A673 (cell line): Measurements from ENCODE around the gene OR4D11. TPM values are rescaled to one million over a fixed set of nuclear protein-coding genes. Genes with fewer than 3 reads are reported as not detected.

Source experiments
- BruUV-seq: library from RNA; stranded (reverse); fragments of 400-500 nt; replicated peaks from 2 replicates; lab custom pipeline; 2021; lab: Mats Ljungman, UMichigan
- CTCF ChIA-PET: fragments of 300-600 bp; sonication (Branson Sonifier 250); formaldehyde crosslinking; loops from one replicate; lab custom pipeline; 2022; ENCODE audit warnings: antibody characterized with exemption; lab: Charles Lee
- POLR2A ChIA-PET: fragments of 300-600 bp; sonication (Branson Sonifier 250); formaldehyde crosslinking; loops from one replicate; lab custom pipeline; 2022; ENCODE audit warnings: antibody characterized with exemption; ENCODE audit not compliant: low non-redundant PET; lab: Charles Lee
- DNase-seq: peaks from one replicate; pipeline ENCODE4 v3.0.0-alpha.2; 2015; ENCODE audit warnings: low spot score
- H3K27ac ChIP-seq: fragments of 200-600 bp; sonication (generic); 2 replicates; pipeline ENCODE4 v1.5.1; 2016; ENCODE audit warnings: mixed run types, low read depth, mild to moderate bottlenecking, mixed read lengths, antibody characterized with exemption, low read length; ENCODE audit not compliant: poor library complexity, severe bottlenecking
- H3K27me3 ChIP-seq: fragments of 200-600 bp; sonication (generic); replicated peaks from 2 replicates; pipeline ENCODE4 v1.6.1; 2017; ENCODE audit warnings: mixed run types, low read depth, mild to moderate bottlenecking, mixed read lengths, antibody characterized with exemption, low read length; ENCODE audit not compliant: insufficient read depth, poor library complexity
- H3K36me3 ChIP-seq: fragments of 200-600 bp; sonication (generic); 2 replicates; pipeline ENCODE4 v1.6.1; 2016; ENCODE audit warnings: mixed run types, mild to moderate bottlenecking, mixed read lengths, antibody characterized with exemption, low read length; ENCODE audit not compliant: insufficient read depth, poor library complexity, severe bottlenecking
- H3K4me1 ChIP-seq: fragments of 200-600 bp; sonication (generic); 2 replicates; pipeline ENCODE4 v1.6.1; 2017; ENCODE audit warnings: mixed run types, mild to moderate bottlenecking, mixed read lengths, antibody characterized with exemption, low read length; ENCODE audit not compliant: insufficient read depth, poor library complexity, severe bottlenecking
- H3K4me3 ChIP-seq: fragments of 200-600 bp; sonication (generic); 2 replicates; pipeline ENCODE4 v1.5.1; 2016; ENCODE audit warnings: low read depth, mixed run types, mild to moderate bottlenecking, mixed read lengths, low read length; ENCODE audit not compliant: poor library complexity, severe bottlenecking
- H3K9me3 ChIP-seq: fragments of 200-600 bp; sonication (generic); 2 replicates; pipeline ENCODE4 v1.6.1; 2016; ENCODE audit warnings: mixed run types, low read depth, mild to moderate bottlenecking, mixed read lengths, antibody characterized with exemption, low read length; ENCODE audit not compliant: poor library complexity, severe bottlenecking
- CTCF ChIP-seq: fragments of 300-800, 200-600 bp; sonication (generic); conservative IDR thresholded peaks from 2 replicates; pipeline ENCODE4 v1.5.1; 2017; ENCODE audit warnings: low read depth, mild to moderate bottlenecking, antibody characterized with exemption, low read length, moderate library complexity, mixed read lengths
- EZH2 ChIP-seq: fragments of 200-600 bp; sonication (generic); IDR thresholded peaks from 2 replicates; pipeline ENCODE4 v1.6.1; 2017; ENCODE audit warnings: borderline replicate concordance, low read depth, mild to moderate bottlenecking, mixed read lengths, antibody characterized with exemption, low read length; ENCODE audit not compliant: poor library complexity, severe bottlenecking
- intact Hi-C: fragments of 100-400 bp; cut with micrococcal nuclease; formaldehyde crosslinking; loops from one replicate; pipeline ENCODE4 v1.10.0; 2022; ENCODE audit not compliant: unreplicated experiment
- total RNA-seq: library from RNA; stranded (reverse); gene quantifications from 2 replicates; pipeline ENCODE4 v1.2.3, GENCODE V29; 2021

OR4D11 gene
- total RNA-seq, 1 experiment from 2014 or later: not detected

- H3K27me3 ChIP-seq: no peaks in the 10 kb centered on the region
- TF ChIP-seq EZH2 (no peak), CTCF (no peak)
- intact Hi-C loops: no loop called here
- no peaks in the 10 kb centered on the region for H3K9me3 ChIP-seq
- ChIA-PET CTCF (interaction anchor here (0.7 kb wide), 1 partner anchor 9 kb away, joined by 3 read pairs; no protein-coding TSS in a partner anchor), POLR2A (no interaction called here)
- no TSS peak for BruUV-seq
- DNase-seq: no peak
- no peak overlapping the region for H3K27ac ChIP-seq
- H3K4me3 ChIP-seq: no peak overlapping the region
- H3K36me3 ChIP-seq: no peaks in the 10 kb centered on the region
- no peaks in the 10 kb centered on the region for H3K4me1 ChIP-seq
Measured at GRCh38 chr11:59528711-59529110, 25.3 kb downstream of the OR4D11 start.

GRCh38 chr11:59532620-59533019 lies 29.2 kb downstream of the OR4D11 start:
- no TSS peak for BruUV-seq
- TF ChIP-seq EZH2 (no peak), CTCF (no peak)
- H3K4me1 ChIP-seq: no peaks in the 10 kb centered on the region
- no peaks in the 10 kb centered on the region for H3K9me3 ChIP-seq
- no peak overlapping the region for H3K4me3 ChIP-seq
- H3K27ac ChIP-seq: no peak overlapping the region
- H3K27me3 ChIP-seq: no peaks in the 10 kb centered on the region
- H3K36me3 ChIP-seq: no peaks in the 10 kb centered on the region
- DNase-seq: no peak
- ChIA-PET CTCF (no interaction called here), POLR2A (interaction anchor here (0.5 kb wide), 1 partner anchor 1420 kb away, joined by 3 read pairs; no protein-coding TSS in a partner anchor)
- intact Hi-C loops: no loop called here

- Histone ChIP-seq H3K9me3 (no peaks in the 10 kb centered on the region), H3K27ac (no peak overlapping the region), H3K4me1 (no peaks in the 10 kb centered on the region), H3K27me3 (no peaks in the 10 kb centered on the region), H3K36me3 (no peaks in the 10 kb centered on the region), H3K4me3 (no peak overlapping the region)
- intact Hi-C loops: no loop called here
- no peak for DNase-seq
- BruUV-seq: no TSS peak
- TF ChIP-seq EZH2 (no peak), CTCF (no peak)
- POLR2A ChIA-PET: no interaction called here
- CTCF ChIA-PET: no interaction called here
Measured at GRCh38 chr11:59534676-59535075, 31.3 kb downstream of the OR4D11 start.
